Lower leg skin (tissue), 3 donors: Measurements from ENCODE around the gene IL12B.

Experiments
- CTCF ChIP-seq, 3 donors: fragments of 450-650 bp; IDR thresholded peaks; one replicate each; pipeline ENCODE4 v1.5.1; 2016; ENCODE audit warnings: antibody characterized with exemption in 3 of 3, mild to moderate bottlenecking in 3 of 3, moderate library complexity in 2 of 3
- POLR2A ChIP-seq, 2 donors: fragments of 450-650 bp; IDR thresholded peaks; one replicate each; pipeline ENCODE4 v1.6.1; 2016 to 2017; ENCODE audit warnings: antibody characterized with exemption in 2 of 2, mild to moderate bottlenecking in 1 of 2, moderate library complexity in 1 of 2

GRCh38 chr5:159359408-159359807 lies 29.1 kb upstream of the IL12B start:
- TF ChIP-seq CTCF (IDR thresholded peaks at IDR 0.05), result no peak
- no peak for TF ChIP-seq POLR2A (IDR thresholded peaks at IDR 0.05)
